Fibroblast of mammary gland (primary cell): ENCODE data around the gene LIN28B.
"Not testable (repeated sequence)": the region's sequence is repeated elsewhere in the genome, so short reads cannot be mapped to it uniquely, and the experiment has no call there.

Experiments used
- DNase-seq: peaks from one replicate; pipeline ENCODE4 v3.0.0-alpha.2; 2010; ENCODE audit warnings: low read depth
- H3K4me3 ChIP-seq: 2 replicates; pipeline ENCODE4 v1.5.1; 2011; ENCODE audit warnings: low read depth, mild to moderate bottlenecking, low read length, moderate library complexity; ENCODE audit not compliant: control insufficient read depth
- CTCF ChIP-seq: conservative IDR thresholded peaks from 2 replicates; pipeline ENCODE4 v1.5.1; 2011; ENCODE audit warnings: low read depth, low read length, inconsistent platforms; ENCODE audit not compliant: control insufficient read depth, insufficient read depth

LIN28B gene

GRCh38 chr6:105075210-105075609 lies 118.3 kb downstream of the LIN28B start:
- no peak for DNase-seq
- TF ChIP-seq CTCF = no peak
- no peak overlapping the region for H3K4me3 ChIP-seq

GRCh38 chr6:105076418-105076817 lies 119.5 kb downstream of the LIN28B start:
- DNase-seq, H3K4me3 ChIP-seq: not testable (repeated sequence)

GRCh38 chr6:105077596-105078385 lies 120.9 kb downstream of the LIN28B start:
- peak; percentile 49 for TF ChIP-seq CTCF
- peak; percentile 69 for DNase-seq

GRCh38 chr6:105078386-105078708 lies 121.4 kb downstream of the LIN28B start:
- no peak overlapping the region for H3K4me3 ChIP-seq

More at GRCh38 chr6:105077596-105078385, 120.9 kb downstream of the LIN28B start:
- no peak overlapping the region for H3K4me3 ChIP-seq

GRCh38 chr6:105080279-105080678 lies 123.4 kb downstream of the LIN28B start:
- DNase-seq = no peak
- no peak for TF ChIP-seq CTCF

More at GRCh38 chr6:105078386-105078708, 121.4 kb downstream of the LIN28B start:
- no peak for DNase-seq
- no peak for TF ChIP-seq CTCF

GRCh38 chr6:105081662-105082061 lies 124.8 kb downstream of the LIN28B start:
- not testable (repeated sequence) for DNase-seq, H3K4me3 ChIP-seq

More at GRCh38 chr6:105080279-105080678, 123.4 kb downstream of the LIN28B start:
- no peak overlapping the region for H3K4me3 ChIP-seq

GRCh38 chr6:105087571-105088211 lies 130.8 kb downstream of the LIN28B start:
- DNase-seq = peak; percentile 71
- peak; percentile 81 for TF ChIP-seq CTCF
- no peak overlapping the region for H3K4me3 ChIP-seq
